Measurements from ENCODE around the gene PTBP3. TPM values are rescaled to one million over a fixed set of nuclear protein-coding genes. Genes with fewer than 3 reads are reported as not detected.

The PTBP3 gene
- total and polyA plus RNA-seq, 2 of the 4 experiments (the other 2 are of a cell fraction) = 8.6 to 15.6 TPM

DNA sequence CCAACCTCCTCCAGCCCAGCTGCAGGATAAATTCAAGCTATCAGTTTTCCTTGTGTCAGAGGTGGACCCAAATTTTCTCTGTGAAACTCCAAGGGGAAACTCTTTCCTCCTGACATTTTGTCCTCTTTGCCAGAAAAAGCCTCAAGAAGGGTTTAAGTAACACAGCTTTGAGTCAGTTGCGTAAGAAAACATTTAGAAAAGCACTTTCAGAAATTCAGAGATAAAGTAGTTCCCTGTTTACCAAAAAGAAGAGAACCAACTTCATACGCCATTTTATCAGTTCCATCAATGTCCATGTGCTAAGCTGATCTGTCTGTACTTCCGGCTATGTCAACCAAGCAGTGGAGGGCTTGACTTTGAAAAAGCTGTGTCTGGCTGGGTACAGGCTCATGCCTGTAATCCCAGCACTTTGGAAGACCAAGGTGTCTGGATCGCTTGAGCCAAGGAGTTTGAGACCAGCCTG is 138.4 kb downstream of the PTBP3 start:
- Histone ChIP-seq H2AFZ (replicated peaks; ENCODE audit: low read length, poor library complexity) (no peak overlapping the region), H3K9me1 (ENCODE audit: insufficient read depth, low read length) (no peaks in the 10 kb centered on the region; the same call in 1 of the 2 replicates), H3K4ac (ENCODE audit: low read depth, low read length) (no peak overlapping the region), H2BK5ac (ENCODE audit: low read depth, low read length, poor library complexity, severe bottlenecking) (no peak overlapping the region), H3K18ac (ENCODE audit: low read depth, low read length) (peak overlapping the region; percentile 75; the same call in 1 of the 2 replicates), H2BK20ac (ENCODE audit: low read depth, low read length) (no peak overlapping the region), H3K27ac (ENCODE audit: insufficient read depth, low read length) (no peak overlapping the region; the same call in 1 of the 2 replicates), H3K4me2 (ENCODE audit: low read depth, low read length) (peak overlapping the region; percentile 57; the same call in 1 of the 2 replicates), H2AK9ac (replicated peaks; ENCODE audit: low read depth, low read length, poor library complexity) (no peak overlapping the region), H3K4me3 (ENCODE audit: insufficient read depth, low read depth, low read length) (no peak overlapping the region), H3K9me3 (ENCODE audit: control insufficient read depth, insufficient read depth, low read length) (no peaks in the 10 kb centered on the region), H3K14ac (replicated peaks; ENCODE audit: low read depth, low read length) (no peak overlapping the region), H2BK120ac (ENCODE audit: low read depth, low read length) (no peak overlapping the region), H4K5ac (ENCODE audit: low read depth, low read length) (0 out of 2 replicates have a peak overlapping the region, but pooled peaks have one; percentile 6), H4K91ac (ENCODE audit: insufficient read depth, low read depth, low read length) (no peak overlapping the region), H4K20me1 (ENCODE audit: insufficient read depth, low read length) (no peaks in the 10 kb centered on the region), H3K56ac (ENCODE audit: extremely low read depth, insufficient read depth, low read length) (no peak overlapping the region), H3K4me1 (ENCODE audit: control insufficient read depth, insufficient read depth, low read length) (peaks cover 4% of the 10 kb centered on the region), H4K8ac (ENCODE audit: low read depth in 2 of 2, low read length in 2 of 2) (no peak overlapping the region), H2BK15ac (ENCODE audit: low read depth, low read length) (no peak overlapping the region), H3K79me1 (ENCODE audit: low read depth in 1 of 2, low read length in 2 of 2) (no peaks in the 10 kb centered on the region), H2AK5ac (ENCODE audit: low read depth, low read length) (no peak overlapping the region), H3K27me3 (ENCODE audit: control insufficient read depth, insufficient read depth, low read length) (no peaks in the 10 kb centered on the region), H3K36me3 (ENCODE audit: control insufficient read depth, insufficient read depth, low read length) (no peaks in the 10 kb centered on the region; the same call in 1 of the 2 replicates), H3K23ac (ENCODE audit: low read depth, low read length) (no peak overlapping the region), H3K9ac (ENCODE audit: low read depth, low read length) (no peak overlapping the region)
- dilution Hi-C loops (cut with HindIII; ENCODE audit: low sequenced_read_pairs, unreplicated experiment) (no loop called here), in situ Hi-C loops (cut with MboI; ENCODE audit: low sequenced_read_pairs) (no loop called here), intact Hi-C loops (cut with micrococcal nuclease) (no loop called here)
- POLR2A ChIA-PET (ENCODE audit: unreplicated experiment) = no interaction called here
- WGBS, 2 experiments (ENCODE audit: extremely low coverage in 2 of 2, insufficient read length in 1 of 2) = 85% methylated on average over 3 of the region's 4 CpGs; no CpG with 5 or more reads in 1 of the 2 experiments
- CTCF ChIA-PET = interaction anchor here (0.7 to 1.2 kb wide), 2 partner anchors 14 to 25 kb away, joined by 3 read pairs; no protein-coding TSS in a partner anchor
- no peak for TF ChIP-seq SMC3 (IDR thresholded peaks at IDR 0.05; ENCODE audit: low read depth, low read length)
- peak; percentile 67 for TF ChIP-seq CEBPB (IDR thresholded peaks at IDR 0.05; ENCODE audit: low read depth, low read length)
- no TSS peak for BruUV-seq (replicated peaks)
- DNase-seq = peak; percentile 70
- peak; percentile 42 for ATAC-seq (ENCODE audit: low read depth)

All from IMR-90 (cell line).